Esophagus squamous epithelium (tissue), 5 donors: ENCODE data around the gene FNDC5. TPM values are rescaled to one million over a fixed set of nuclear protein-coding genes. Genes with fewer than 3 reads are reported as not detected.
A peak's percentile ranks its signal among the peaks of the same experiment; 100 is the strongest.

Source experiments
- DNase-seq: peaks from one replicate; lab custom pipeline; 2025; lab: John Stamatoyannopoulos, UW
- H3K27ac ChIP-seq, 4 donors: fragments of 200-600 bp; sonication (generic); one replicate each; pipeline ENCODE4 v1.5.1; 2016 to 2019; ENCODE audit warnings: mild to moderate bottlenecking in 1 of 4
- H3K27me3 ChIP-seq, 4 donors: fragments of 200-600 bp; sonication (generic); 1 replicate in 3 of 4; 2 replicates in 1 of 4; pipeline versions ENCODE4 v1.5.1 to v1.6.0; 2017 to 2021; ENCODE audit warnings: antibody characterized with exemption in 1 of 4
- H3K36me3 ChIP-seq, 3 donors: fragments of 200-600 bp; sonication (generic); one replicate each; pipeline ENCODE4 v1.5.1; 2016 to 2019
- H3K4me1 ChIP-seq, 3 donors: fragments of 200-600 bp; sonication (generic); one replicate each; pipeline ENCODE4 v1.5.1; 2017 to 2019
- H3K4me3 ChIP-seq, 4 donors: fragments of 200-600 bp; sonication (generic); 1 replicate in 3 of 4; 2 replicates in 1 of 4; pipeline ENCODE4 v1.5.1; 2016 to 2019; ENCODE audit warnings: mild to moderate bottlenecking in 2 of 4, moderate library complexity in 1 of 4
- H3K9me3 ChIP-seq, 3 donors: fragments of 200-600 bp; sonication (generic); one replicate each; pipeline ENCODE4 v1.5.1; 2016 to 2019
- CTCF ChIP-seq, 6 experiments: fragments of 450-650 bp in 4 of 6; fragments of 200-600 bp in 2 of 6; sonication (generic) in 2 of 6; IDR thresholded peaks; one replicate each; pipeline ENCODE4 v1.5.1; 2016 to 2019; ENCODE audit warnings: antibody characterized with exemption in 6 of 6, mild to moderate bottlenecking in 4 of 6, moderate library complexity in 4 of 6
- POLR2A ChIP-seq, 4 donors: fragments of 450-650 bp; IDR thresholded peaks; one replicate each; pipeline ENCODE4 v1.6.1; 2017; ENCODE audit warnings: antibody characterized with exemption in 4 of 4, mild to moderate bottlenecking in 4 of 4, moderate library complexity in 3 of 4
- WGBS, 2 donors: methylation state at CpG; one replicate each; pipeline ENCODE4 v1.1.5; 2018; 5-methylcytosine and 5-hydroxymethylcytosine counted together
- intact Hi-C: fragments of 100-400 bp; cut with DNase I; formaldehyde crosslinking; loops from one replicate; pipeline ENCODE4 v1.15.0; 2022
- total RNA-seq, 4 donors: library from RNA; depleted of rRNA; stranded (reverse); fragments of >200 nt; gene quantifications; one replicate each; pipeline ENCODE4 v1.1.0, GENCODE V29; 2016
- donor health status: DM: yes; HTN: yes; CAD: no.

Gene FNDC5
- total RNA-seq, 4 donors from 2014 or later, result 0.44 to 0.76 TPM; not detected in 2

GRCh38 chr1:32894019-32894600 is 23.4 kb upstream of the FNDC5 start:
- WGBS, 2 donors, result 64 to 87% methylated on average over 4 to 5 of the region's 8 CpGs
- H3K36me3 ChIP-seq, result peaks cover 0 to 21% (median 0%) of the 10 kb centered on the region in 3 donors
- peak overlapping the region in 2 of 4 donors; percentile 39 to 70 for H3K4me3 ChIP-seq
- no peak for TF ChIP-seq CTCF (IDR thresholded peaks at IDR 0.05)
- H3K27me3 ChIP-seq, result peaks cover 0 to 55% (median 2%) of the 10 kb centered on the region in 4 donors
- no peak for DNase-seq
- H3K27ac ChIP-seq, result no peak overlapping the region
- peaks cover 10 to 19% (median 13%) of the 10 kb centered on the region in 3 donors for H3K4me1 ChIP-seq
- no peaks in the 10 kb centered on the region for H3K9me3 ChIP-seq
- intact Hi-C loops, result no loop called here

- peak overlapping the region in 1 of 4 donors; percentile 34 for H3K27ac ChIP-seq
- no peak for TF ChIP-seq POLR2A (IDR thresholded peaks at IDR 0.05)
- peak in 2 of 6 experiments; percentile 2 to 9 for TF ChIP-seq CTCF (IDR thresholded peaks at IDR 0.05)
- peaks cover 0 to 62% (median 2%) of the 10 kb centered on the region in 4 donors for H3K27me3 ChIP-seq
Measured at GRCh38 chr1:32893198-32894018, 22.7 kb upstream of the FNDC5 start.

GRCh38 chr1:32892368-32893197 is 21.9 kb upstream of the FNDC5 start:
- Histone ChIP-seq H3K27me3 (peaks cover 0 to 70% (median 2%) of the 10 kb centered on the region in 4 donors), H3K36me3 (peaks cover 0 to 21% (median 0%) of the 10 kb centered on the region in 3 donors), H3K4me1 (peaks cover 10 to 19% (median 13%) of the 10 kb centered on the region in 3 donors), H3K4me3 (peak overlapping the region; percentile 27 to 70 (median 44)), H3K9me3 (no peaks in the 10 kb centered on the region), H3K27ac (no peak overlapping the region)
- intact Hi-C loops, result no loop called here
- WGBS, 2 donors, result 45 to 47% methylated on average over 21 of the region's 49 CpGs
- no peak for DNase-seq
- TF ChIP-seq CTCF (IDR thresholded peaks at IDR 0.05) (peak in 5 of 6 experiments; percentile 4 to 60 (median 42)), POLR2A (IDR thresholded peaks at IDR 0.05) (no peak)

More at GRCh38 chr1:32893198-32894018, 22.7 kb upstream of the FNDC5 start:
- DNase-seq, result no peak
- H3K9me3 ChIP-seq, result no peaks in the 10 kb centered on the region
- peaks cover 10 to 19% (median 13%) of the 10 kb centered on the region in 3 donors for H3K4me1 ChIP-seq
- intact Hi-C loops, result no loop called here
- H3K4me3 ChIP-seq, result peak overlapping the region; percentile 27 to 70 (median 44)
- H3K36me3 ChIP-seq, result peaks cover 0 to 21% (median 0%) of the 10 kb centered on the region in 3 donors
- WGBS, 2 donors, result 10% methylated on average over 2 of the region's 58 CpGs; no CpG with 5 or more reads in 1 of the 2 donors

GRCh38 chr1:32891630-32892029 is 20.9 kb upstream of the FNDC5 start:
- H3K36me3 ChIP-seq, result peaks cover 0 to 21% (median 0%) of the 10 kb centered on the region in 3 donors
- H3K27me3 ChIP-seq, result peaks cover 0 to 79% (median 6%) of the 10 kb centered on the region in 4 donors
- intact Hi-C loops, result no loop called here
- no peaks in the 10 kb centered on the region for H3K9me3 ChIP-seq
- DNase-seq, result no peak
- WGBS, 2 donors, result 85 to 90% methylated on average over 3 of the region's 3 CpGs
- peaks cover 10 to 23% (median 13%) of the 10 kb centered on the region in 3 donors for H3K4me1 ChIP-seq
- no peak overlapping the region for H3K27ac ChIP-seq
- no peak overlapping the region for H3K4me3 ChIP-seq
- no peak for TF ChIP-seq POLR2A (IDR thresholded peaks at IDR 0.05)
- no peak for TF ChIP-seq CTCF (IDR thresholded peaks at IDR 0.05)
